Chondrocyte (in vitro differentiated cells): ENCODE measurements around the gene DCST1. TPM values are rescaled to one million over a fixed set of nuclear protein-coding genes. Genes with fewer than 3 reads are reported as not detected.

Experiments used
- DNase-seq: peaks from one replicate; pipeline ENCODE4 v3.0.0; 2021; ENCODE audit warnings: mixed read lengths, low spot score
- H3K27ac Mint-ChIP-seq: one replicate; pipeline ENCODE4 v1.8.0; 2021; ENCODE audit warnings: mild to moderate bottlenecking, moderate library complexity, mixed read lengths; ENCODE audit not compliant: unreplicated experiment
- H3K27me3 Mint-ChIP-seq: 2 replicates; pipeline ENCODE4 v1.8.0; 2021; ENCODE audit warnings: low read depth, mixed read lengths
- H3K36me3 Mint-ChIP-seq: 2 replicates; pipeline ENCODE4 v1.8.0; 2021; ENCODE audit warnings: low read depth, mixed read lengths
- H3K4me1 Mint-ChIP-seq: 2 replicates; pipeline ENCODE4 v1.8.0; 2021; ENCODE audit warnings: low read depth, mild to moderate bottlenecking, mixed read lengths
- H3K4me3 Mint-ChIP-seq: one replicate; pipeline ENCODE4 v1.8.0; 2021; ENCODE audit warnings: mild to moderate bottlenecking, moderate library complexity, mixed read lengths; ENCODE audit not compliant: unreplicated experiment
- H3K9me3 Mint-ChIP-seq: 2 replicates; pipeline ENCODE4 v1.8.0; 2021; ENCODE audit warnings: low read depth, mixed read lengths
- total RNA-seq: library from RNA; stranded (reverse); gene quantifications from 3 replicates; pipeline ENCODE4 v1.2.1, GENCODE V29; 2021
- TF ChIP-seq, protein P1 (sequence below): fragments of 200-600 bp; sonication (generic); IDR thresholded peaks from 2 replicates; pipeline ENCODE4 v1.5.0; 2021; ENCODE audit warnings: antibody characterized with exemption, mild to moderate bottlenecking, moderate library complexity

DCST1 gene
- total RNA-seq, 1 donor from 2014 or later: not detected

DNA sequence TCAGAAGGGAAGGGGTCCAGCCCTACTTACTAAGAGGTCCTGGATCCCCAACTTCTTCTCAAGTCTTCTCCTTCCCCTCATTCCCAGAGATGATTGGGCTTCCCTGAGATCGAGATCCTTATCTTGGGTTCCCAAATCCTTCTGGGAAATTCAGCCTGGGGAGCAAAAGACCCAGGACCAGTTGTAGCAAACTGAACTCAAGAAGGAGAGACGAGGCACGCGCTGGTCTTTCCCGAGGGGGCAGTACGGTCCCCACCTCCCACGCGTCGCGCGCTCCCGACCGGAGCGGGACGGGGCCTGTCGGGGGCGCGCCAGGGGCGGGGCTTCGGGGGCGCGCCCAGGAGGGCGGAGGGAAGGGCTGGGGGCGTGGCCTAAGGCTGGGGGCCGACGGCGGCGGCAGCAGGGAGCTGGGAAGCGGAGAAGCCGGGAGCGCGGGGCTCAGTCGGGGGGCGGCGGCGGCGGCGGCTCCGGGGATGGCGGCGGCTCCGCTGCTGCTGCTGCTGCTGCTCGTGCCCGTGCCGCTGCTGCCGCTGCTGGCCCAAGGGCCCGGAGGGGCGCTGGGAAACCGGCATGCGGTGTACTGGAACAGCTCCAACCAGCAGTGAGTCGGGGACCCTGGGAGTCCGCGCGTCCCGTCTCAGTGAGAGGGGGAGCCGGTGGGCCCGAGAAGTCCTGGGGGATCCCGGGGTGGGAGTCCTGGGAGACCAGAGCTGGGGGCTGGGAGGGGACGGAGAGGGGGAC is 45.0 kb downstream of the DCST1 start, which contains the start of gene EFNA3:
TSS of gene EFNA3 (plus strand) at position 369 of the 741 bp plus-strand sequence. CDS start at position 474, 105 bp downstream.
- Mint-ChIP-seq H3K36me3 (peaks cover 5% of the 10 kb centered on the region), H3K4me3 (peak within 1 kb of the TSS; percentile 66), H3K4me1 (peaks cover 25% of the 10 kb centered on the region), H3K27ac (no peak within 1 kb of the TSS), H3K9me3 (no peaks in the 10 kb centered on the region), H3K27me3 (peaks cover 22% of the 10 kb centered on the region)
- peak; percentile 92 for DNase-seq
- TF ChIP-seq, protein P1, sequence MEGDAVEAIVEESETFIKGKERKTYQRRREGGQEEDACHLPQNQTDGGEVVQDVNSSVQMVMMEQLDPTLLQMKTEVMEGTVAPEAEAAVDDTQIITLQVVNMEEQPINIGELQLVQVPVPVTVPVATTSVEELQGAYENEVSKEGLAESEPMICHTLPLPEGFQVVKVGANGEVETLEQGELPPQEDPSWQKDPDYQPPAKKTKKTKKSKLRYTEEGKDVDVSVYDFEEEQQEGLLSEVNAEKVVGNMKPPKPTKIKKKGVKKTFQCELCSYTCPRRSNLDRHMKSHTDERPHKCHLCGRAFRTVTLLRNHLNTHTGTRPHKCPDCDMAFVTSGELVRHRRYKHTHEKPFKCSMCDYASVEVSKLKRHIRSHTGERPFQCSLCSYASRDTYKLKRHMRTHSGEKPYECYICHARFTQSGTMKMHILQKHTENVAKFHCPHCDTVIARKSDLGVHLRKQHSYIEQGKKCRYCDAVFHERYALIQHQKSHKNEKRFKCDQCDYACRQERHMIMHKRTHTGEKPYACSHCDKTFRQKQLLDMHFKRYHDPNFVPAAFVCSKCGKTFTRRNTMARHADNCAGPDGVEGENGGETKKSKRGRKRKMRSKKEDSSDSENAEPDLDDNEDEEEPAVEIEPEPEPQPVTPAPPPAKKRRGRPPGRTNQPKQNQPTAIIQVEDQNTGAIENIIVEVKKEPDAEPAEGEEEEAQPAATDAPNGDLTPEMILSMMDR: no peak

DNA sequence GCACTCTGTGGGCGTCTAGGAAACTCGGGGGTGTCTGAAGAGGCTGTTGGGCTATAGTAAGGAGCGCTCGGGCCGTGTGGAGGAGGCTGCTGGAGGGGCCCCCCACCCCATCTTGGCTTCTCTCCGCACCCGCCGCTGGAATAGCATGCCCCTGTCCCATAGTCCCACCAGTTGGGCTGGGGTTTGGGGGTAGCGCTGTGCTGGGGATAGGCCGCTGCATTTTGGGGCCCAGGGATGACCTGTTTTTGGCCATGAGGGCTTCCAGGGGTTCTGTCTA is 45.5 kb downstream of the DCST1 start:
- no peak for DNase-seq
- H3K4me1 Mint-ChIP-seq: peaks cover 28% of the 10 kb centered on the region
- H3K4me3 Mint-ChIP-seq: peak overlapping the region; percentile 66
- peaks cover 5% of the 10 kb centered on the region for H3K36me3 Mint-ChIP-seq
- no peaks in the 10 kb centered on the region for H3K9me3 Mint-ChIP-seq
- TF ChIP-seq, protein P1: no peak
- H3K27ac Mint-ChIP-seq: no peak overlapping the region
- peaks cover 24% of the 10 kb centered on the region for H3K27me3 Mint-ChIP-seq

DNA sequence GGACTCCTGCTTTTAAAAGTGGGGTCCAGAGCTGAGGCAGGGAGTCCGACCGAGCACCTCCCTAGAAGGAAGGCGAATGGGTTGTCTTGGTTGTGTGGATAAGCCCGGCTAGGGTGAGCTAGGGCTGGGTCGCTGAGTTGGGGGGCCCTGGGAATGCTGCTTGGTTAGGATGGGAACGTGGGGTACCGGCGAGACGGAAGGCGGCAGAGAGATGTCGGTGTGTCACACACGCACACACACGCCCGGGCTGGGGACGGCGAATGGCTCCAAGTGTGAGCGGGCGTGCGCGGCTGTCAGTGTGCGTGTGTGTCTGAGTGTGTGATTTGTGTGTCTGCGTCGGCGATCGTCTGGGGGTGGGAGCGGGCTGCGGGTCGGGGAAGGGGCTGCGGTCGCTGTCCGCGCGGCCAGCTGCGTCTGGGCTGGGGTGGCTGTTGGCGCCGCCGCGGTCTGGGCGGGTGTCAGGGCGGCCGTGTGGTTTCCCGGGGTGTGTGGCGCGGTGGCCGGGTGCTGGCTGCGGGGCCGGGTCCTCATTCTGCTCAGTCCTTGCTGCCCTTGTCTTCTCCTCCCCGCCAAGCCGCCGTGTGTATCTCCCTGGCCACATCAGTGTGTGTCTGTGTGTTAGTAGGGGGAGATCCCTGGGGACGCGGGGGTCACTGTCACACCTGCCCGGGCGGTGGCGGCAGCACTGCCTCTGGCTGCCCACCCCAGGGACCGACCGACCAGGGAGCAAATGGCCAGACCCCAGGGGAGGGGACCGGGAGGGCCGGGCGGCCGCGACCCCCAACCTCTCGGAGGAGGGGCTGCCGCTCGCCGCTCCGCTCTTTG is 46.1 kb downstream of the DCST1 start:
- Mint-ChIP-seq H3K4me3 (peak overlapping the region; percentile 66), H3K9me3 (no peaks in the 10 kb centered on the region), H3K27ac (no peak overlapping the region), H3K27me3 (peaks cover 24% of the 10 kb centered on the region), H3K4me1 (peaks cover 33% of the 10 kb centered on the region), H3K36me3 (peaks cover 5% of the 10 kb centered on the region)
- TF ChIP-seq, protein P1: no peak
- DNase-seq: peak; percentile 86

DNA sequence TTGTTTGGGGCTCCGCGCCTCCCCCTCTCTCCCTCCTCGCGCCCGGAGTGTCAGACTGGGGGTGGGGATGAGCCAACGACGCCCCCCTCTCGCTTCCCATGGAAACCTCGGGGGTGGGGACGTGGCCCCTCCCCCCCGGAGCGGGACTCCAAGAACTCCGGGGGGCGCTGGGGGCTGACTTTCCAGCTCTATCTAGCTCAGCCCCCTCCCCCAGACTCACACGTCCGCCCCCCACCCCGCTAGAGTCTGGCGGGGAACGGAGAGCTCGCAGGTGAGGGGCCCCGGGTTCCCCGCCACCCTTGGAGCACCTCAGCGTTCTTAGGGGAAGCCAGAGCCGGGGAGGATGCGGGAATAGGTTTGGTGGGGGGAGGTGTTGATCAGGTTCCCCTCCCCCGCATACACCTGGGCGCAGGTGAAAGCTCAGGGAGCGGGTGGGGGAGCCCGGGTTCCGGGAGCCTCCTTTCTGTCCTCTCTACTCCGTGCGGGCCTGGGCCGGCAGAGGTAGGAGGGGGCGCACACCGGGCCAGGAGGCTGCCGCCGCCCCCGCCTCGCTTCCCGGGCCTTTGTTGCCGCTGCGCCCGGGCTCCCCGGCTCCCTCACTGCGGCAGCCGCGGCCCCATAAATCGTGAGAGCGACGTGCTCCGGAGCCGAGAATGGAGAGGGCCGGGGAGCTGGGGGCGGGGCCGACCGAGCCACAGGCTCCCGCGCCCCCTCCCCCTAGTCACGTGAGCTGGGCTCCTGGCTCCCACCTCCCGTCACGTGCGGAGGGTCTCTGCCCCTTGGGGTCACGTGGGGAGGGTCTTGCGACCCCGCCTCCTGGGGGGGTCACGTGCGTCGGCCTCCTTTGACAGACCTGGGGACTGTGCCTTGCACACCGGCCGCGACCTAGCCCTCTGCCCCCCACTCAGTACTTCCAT is 46.9 kb downstream of the DCST1 start:
- Mint-ChIP-seq H3K4me1 (peaks cover 37% of the 10 kb centered on the region), H3K4me3 (no peak overlapping the region), H3K36me3 (peaks cover 5% of the 10 kb centered on the region), H3K27me3 (peaks cover 24% of the 10 kb centered on the region), H3K9me3 (no peaks in the 10 kb centered on the region), H3K27ac (no peak overlapping the region)
- TF ChIP-seq, protein P1: no peak
- no peak for DNase-seq
